H1 (cell line): ENCODE measurements around the gene RAB3GAP2. TPM values are rescaled to one million over a fixed set of nuclear protein-coding genes. Genes with fewer than 3 reads are reported as not detected.

Experiments
- CTCF ChIA-PET: fragments of 300-600 bp; sonication (Branson Sonifier 250); formaldehyde crosslinking; loops from one replicate; lab custom pipeline; 2021; ENCODE audit not compliant: partially characterized antibody; lab: Charles Lee
- POLR2A ChIA-PET: fragments of 300-600 bp; sonication (Branson Sonifier 250); formaldehyde crosslinking; loops from one replicate; lab custom pipeline; 2021; ENCODE audit warnings: inconsistent platforms; ENCODE audit not compliant: partially characterized antibody; lab: Charles Lee
- DNase-seq, 2 experiments: peaks; one replicate each; pipeline versions ENCODE4 v3.0.0 to v3.0.0-alpha.2; 2010 to 2022; ENCODE audit warnings: low spot score in 2 of 2, low read depth in 1 of 2, mixed read lengths in 1 of 2
- FAIRE-seq: peaks from 2 replicates; lab custom pipeline; 2011; peaks lifted over from hg19 to GRCh38; lab: Jason Lieb, UNC
- H2AFZ ChIP-seq: 2 replicates; pipeline ENCODE4 v1.8.1; 2012; ENCODE audit warnings: low read length, inconsistent platforms
- H2AK5ac ChIP-seq: 2 replicates; pipeline ENCODE4 v1.6.1; 2013; ENCODE audit warnings: low read depth, low read length
- H2BK120ac ChIP-seq: replicated peaks from 2 replicates; pipeline ENCODE3; 2013; ENCODE audit warnings: low read depth, low read length, inconsistent platforms
- H2BK12ac ChIP-seq: 2 replicates; pipeline ENCODE4 v1.6.1; 2013; ENCODE audit warnings: low read depth, low read length
- H2BK15ac ChIP-seq: 2 replicates; pipeline ENCODE4 v1.6.1; 2013; ENCODE audit warnings: low read length
- H2BK20ac ChIP-seq: 2 replicates; pipeline ENCODE4 v1.6.1; 2013; ENCODE audit warnings: low read length
- H2BK5ac ChIP-seq: 2 replicates; pipeline ENCODE4 v1.6.1; 2013; ENCODE audit warnings: low read depth, low read length
- H3K14ac ChIP-seq: 2 replicates; pipeline ENCODE4 v1.6.1; 2013; ENCODE audit warnings: inconsistent platforms; ENCODE audit not compliant: insufficient read length
- H3K18ac ChIP-seq: 2 replicates; pipeline ENCODE4 v1.6.1; 2013; ENCODE audit warnings: low read length; ENCODE audit errors: extremely low read depth
- H3K23ac ChIP-seq: 2 replicates; pipeline ENCODE4 v1.6.1; 2013; ENCODE audit warnings: inconsistent platforms; ENCODE audit not compliant: insufficient read length
- H3K23me2 ChIP-seq: 2 replicates; pipeline ENCODE4 v1.6.1; 2013; ENCODE audit warnings: low read depth, low read length
- H3K27ac ChIP-seq: 2 replicates; pipeline ENCODE4 v1.6.1; 2011; ENCODE audit warnings: low read depth, low read length, inconsistent platforms
- H3K27me3 ChIP-seq, 4 experiments: replicated peaks in 1 of 4; 1 replicate in 1 of 4; 2 replicates in 3 of 4; pipeline versions ENCODE4 v1.6.1 to v1.8.1; 2011 to 2013; ENCODE audit warnings: low read length in 3 of 4, mild to moderate bottlenecking in 3 of 4, inconsistent platforms in 2 of 4, mixed read lengths in 2 of 4, moderate library complexity in 1 of 4; ENCODE audit not compliant: control insufficient read depth in 3 of 4, insufficient read depth in 3 of 4; ENCODE audit errors: extremely low read depth in 1 of 4
- H3K36me3 ChIP-seq, 4 experiments: 2 replicates each; pipeline versions ENCODE4 v1.6.1 to v1.8.1; 2011 to 2013; ENCODE audit warnings: mild to moderate bottlenecking in 4 of 4, low read length in 3 of 4, moderate library complexity in 2 of 4, control low read depth in 1 of 4, inconsistent platforms in 1 of 4; ENCODE audit not compliant: insufficient read depth in 4 of 4, control insufficient read depth in 2 of 4
- H3K4ac ChIP-seq: replicated peaks from 2 replicates; pipeline ENCODE3; 2013; ENCODE audit warnings: low read length, low read depth, mixed read lengths, inconsistent platforms; ENCODE audit not compliant: insufficient read length
- H3K4me1 ChIP-seq, 4 experiments: replicated peaks in 1 of 4; 1 replicate in 1 of 4; 2 replicates in 3 of 4; pipeline versions ENCODE4 v1.6.1 to v1.8.1; 2011 to 2013; ENCODE audit warnings: low read length in 3 of 4, inconsistent platforms in 2 of 4, mixed read lengths in 1 of 4; ENCODE audit not compliant: insufficient read depth in 4 of 4, control insufficient read depth in 3 of 4
- H3K4me2 ChIP-seq, 2 experiments: 2 replicates each; pipeline versions ENCODE4 v1.6.1 to v1.8.1; 2011 to 2013; ENCODE audit warnings: low read depth in 2 of 2, low read length in 2 of 2, control low read depth in 1 of 2, inconsistent platforms in 1 of 2, mild to moderate bottlenecking in 1 of 2; ENCODE audit not compliant: insufficient read depth in 1 of 2
- H3K4me3 ChIP-seq, 4 experiments: fragments of 200-600, 300-600 bp in 1 of 4; sonication (generic), shearing (Covaris generic), sonication (Bioruptor Twin) in 1 of 4; 2 replicates each; pipeline versions ENCODE4 v1.5.1 to v1.8.1; 2011 to 2016; ENCODE audit warnings: low read length in 4 of 4, low read depth in 3 of 4, control low read depth in 2 of 4, inconsistent platforms in 2 of 4, mild to moderate bottlenecking in 2 of 4, mixed read lengths in 1 of 4, moderate library complexity in 1 of 4; ENCODE audit not compliant: insufficient read depth in 2 of 4; ENCODE audit errors: extremely low read depth in 1 of 4
- H3K56ac ChIP-seq: replicated peaks from 2 replicates; pipeline ENCODE3; 2013; ENCODE audit warnings: low read depth, mild to moderate bottlenecking, mixed read lengths, low read length, inconsistent platforms; ENCODE audit not compliant: insufficient read length
- H3K79me1 ChIP-seq: 2 replicates; pipeline ENCODE4 v1.6.1; 2013; ENCODE audit warnings: low read depth, low read length, control low read depth
- H3K79me2 ChIP-seq, 2 experiments: 2 replicates each; pipeline versions ENCODE4 v1.6.1 to v1.8.1; 2012 to 2013; ENCODE audit warnings: low read length in 2 of 2, mild to moderate bottlenecking in 2 of 2, inconsistent platforms in 1 of 2; ENCODE audit not compliant: insufficient read depth in 2 of 2, control insufficient read depth in 1 of 2
- H3K9ac ChIP-seq, 4 experiments: replicated peaks in 1 of 4; 1 replicate in 1 of 4; 2 replicates in 3 of 4; pipeline versions ENCODE4 v1.6.1 to v1.8.1; 2011 to 2013; ENCODE audit warnings: low read depth in 3 of 4, low read length in 3 of 4, control low read depth in 2 of 4, mild to moderate bottlenecking in 2 of 4, moderate library complexity in 2 of 4, inconsistent platforms in 1 of 4; ENCODE audit errors: extremely low read depth in 1 of 4
- H3K9me3 ChIP-seq, 2 experiments: 2 replicates each; pipeline versions ENCODE4 v1.6.1 to v1.8.1; 2012 to 2013; ENCODE audit warnings: mild to moderate bottlenecking in 2 of 2, moderate library complexity in 2 of 2, control low read depth in 1 of 2, inconsistent platforms in 1 of 2, low read depth in 1 of 2, low read length in 1 of 2, mixed read lengths in 1 of 2; ENCODE audit not compliant: insufficient read depth in 2 of 2
- H4K20me1 ChIP-seq, 2 experiments: replicated peaks in 1 of 2; 2 replicates each; pipeline versions ENCODE3 to v1.8.1; 2011 to 2013; ENCODE audit warnings: inconsistent platforms in 2 of 2, low read length in 2 of 2, mild to moderate bottlenecking in 1 of 2; ENCODE audit not compliant: insufficient read depth in 2 of 2, control insufficient read depth in 1 of 2
- H4K5ac ChIP-seq: 2 replicates; pipeline ENCODE4 v1.6.1; 2013; ENCODE audit warnings: low read length, low read depth, mixed read lengths, inconsistent platforms; ENCODE audit not compliant: insufficient read length
- H4K8ac ChIP-seq: 2 replicates; pipeline ENCODE4 v1.8.0; 2013; ENCODE audit warnings: mild to moderate bottlenecking, moderate library complexity, low read length, inconsistent platforms; ENCODE audit not compliant: insufficient read depth; ENCODE audit errors: extremely low read depth
- H4K91ac ChIP-seq: replicated peaks from 2 replicates; pipeline ENCODE3; 2013; ENCODE audit warnings: low read length, mixed read lengths, inconsistent platforms; ENCODE audit not compliant: insufficient read length
- CTCF ChIP-seq, 3 experiments: IDR thresholded peaks; 1 replicate in 2 of 3; 2 replicates in 1 of 3; pipeline versions ENCODE4 v1.5.1 to v1.6.1; 2011; ENCODE audit warnings: low read length in 3 of 3, mild to moderate bottlenecking in 3 of 3, inconsistent platforms in 2 of 3, low read depth in 1 of 3, moderate library complexity in 1 of 3; ENCODE audit not compliant: insufficient read depth in 1 of 3; ENCODE audit errors: control extremely low read depth in 1 of 3
- HDAC2 ChIP-seq, 2 experiments: fragments of 300-600 bp in 1 of 2; sonication (generic) in 1 of 2; IDR thresholded peaks; 2 replicates each; pipeline ENCODE4 v1.6.1; 2011 to 2012; ENCODE audit warnings: low read depth in 2 of 2, low read length in 2 of 2, mild to moderate bottlenecking in 2 of 2, moderate library complexity in 2 of 2, borderline replicate concordance in 1 of 2, inconsistent platforms in 1 of 2
- HDAC6 ChIP-seq: IDR thresholded peaks from one replicate; pipeline ENCODE4 v1.7.1; 2012; ENCODE audit warnings: low read depth, mild to moderate bottlenecking, inconsistent platforms, low read length, moderate library complexity
- JUN ChIP-seq: IDR thresholded peaks from 2 replicates; pipeline ENCODE4 v1.6.1; 2011; ENCODE audit warnings: low read depth, mild to moderate bottlenecking, improper control_type of control experiment, low read length
- POLR2A ChIP-seq, 2 experiments: IDR thresholded peaks; 1 replicate in 1 of 2; 2 replicates in 1 of 2; pipeline ENCODE4 v1.6.1; 2011; ENCODE audit warnings: low read depth in 2 of 2, low read length in 2 of 2, mild to moderate bottlenecking in 2 of 2; ENCODE audit errors: control extremely low read depth in 1 of 2
- SRF ChIP-seq: IDR thresholded peaks from 2 replicates; pipeline ENCODE4 v1.6.1; 2011; ENCODE audit warnings: mild to moderate bottlenecking, low read depth, low read length, moderate library complexity
- SUZ12 ChIP-seq: fragments of 200-600 bp; sonication (generic); IDR thresholded peaks from 2 replicates; pipeline ENCODE4 v1.6.1; 2012; ENCODE audit warnings: mild to moderate bottlenecking, inconsistent platforms, low read length, moderate library complexity, mixed read lengths
- TAF1 ChIP-seq: IDR thresholded peaks from 2 replicates; pipeline ENCODE4 v1.6.1; 2011; ENCODE audit warnings: mild to moderate bottlenecking, low read depth, low read length
- TAF7 ChIP-seq: optimal IDR thresholded peaks from 2 replicates; pipeline ENCODE3; 2011; ENCODE audit warnings: low read depth, mild to moderate bottlenecking, inconsistent platforms, low read length, moderate library complexity, borderline replicate concordance
- TEAD4 ChIP-seq: IDR thresholded peaks from 2 replicates; pipeline ENCODE4 v1.6.1; 2012; ENCODE audit warnings: low read depth, low read length, inconsistent platforms, mixed read lengths
- WGBS, 2 experiments: shearing (Covaris generic) in 1 of 2; methylation state at CpG; one replicate each; pipeline versions ENCODE4 v1.1.6 to v1.1.7; 2013 to 2015; ENCODE audit warnings: low lambda C conversion rate in 2 of 2, mixed read lengths in 2 of 2, inconsistent platforms in 1 of 2, low coverage in 1 of 2, missing lambda C conversion rate in 1 of 2; ENCODE audit not compliant: insufficient replicate concordance in 2 of 2, insufficient coverage in 1 of 2, insufficient read length in 1 of 2; ENCODE audit errors: extremely low coverage in 1 of 2, missing lambda C conversion rate in 1 of 2; 5-methylcytosine and 5-hydroxymethylcytosine counted together
- polyA plus RNA-seq, 7 experiments: library from polyadenylated mRNA; depleted of rRNA in 3 of 7; stranded (reverse) in 5 of 7; unstranded in 2 of 7; fragments of >200 nt in 5 of 7; fragments of 200-250 nt in 2 of 7; gene quantifications; 1 replicate in 5 of 7; 2 replicates in 1 of 7; 4 replicates in 1 of 7; pipeline versions ENCODE4 v1.2.1 to v1.2.3, GENCODE V29; 2011 to 2013; ENCODE audit warnings: missing spikeins in 2 of 7, mixed read lengths in 2 of 7
- total RNA-seq: library from RNA; stranded (reverse); fragmentation: NEBNext Ultra II Directional; extraction: Animal tissue kit (Norgen Biotek cat#: 25700); gene quantifications from 2 replicates; pipeline ENCODE4 v1.2.1, GENCODE V29; 2021

The RAB3GAP2 gene
- total and polyA plus RNA-seq, 2 of the 8 experiments (the other 6 are each of a cell fraction or from before 2014, with no cell fraction given): 19.7 to 52.7 TPM

- no peak overlapping the region for H2BK15ac ChIP-seq
- ChIA-PET POLR2A (interaction anchor here (0.9 kb wide), 1 partner anchor 12 kb away, joined by 3 read pairs; no protein-coding TSS in a partner anchor), CTCF (interaction anchor here (1.1 to 2.5 kb wide), 5 partner anchors 19 to 152 kb away, joined by 3 to 11 read pairs (median 5); no protein-coding TSS in a partner anchor)
- no peak overlapping the region for H3K4ac ChIP-seq
- no peak overlapping the region for H3K4me2 ChIP-seq
- no peak overlapping the region for H2AK5ac ChIP-seq
- no peaks in the 10 kb centered on the region for H4K20me1 ChIP-seq
- H3K14ac ChIP-seq: no peak overlapping the region
- no peaks in the 10 kb centered on the region for H3K27me3 ChIP-seq
- H3K9me3 ChIP-seq: no peaks in the 10 kb centered on the region
- 97% methylated on average over 5 of the region's 5 CpGs; no CpG with 5 or more reads in 1 of the 2 experiments for WGBS, 2 experiments
- no peaks in the 10 kb centered on the region for H3K4me1 ChIP-seq
- H2BK12ac ChIP-seq: no peak overlapping the region
- no peak overlapping the region for H2AFZ ChIP-seq
- no peak overlapping the region for H3K4me3 ChIP-seq
- no peak for FAIRE-seq
- no peak for DNase-seq
- H3K23ac ChIP-seq: no peak overlapping the region
- no peak overlapping the region for H2BK20ac ChIP-seq
- H2BK120ac ChIP-seq: no peak overlapping the region
- no peak overlapping the region for H3K9ac ChIP-seq
- H3K18ac ChIP-seq: no peak overlapping the region
- H4K5ac ChIP-seq: no peak overlapping the region
- no peaks in the 10 kb centered on the region for H3K79me2 ChIP-seq
- H3K27ac ChIP-seq: no peak overlapping the region
- H3K23me2 ChIP-seq: no peaks in the 10 kb centered on the region
- H4K8ac ChIP-seq: no peak overlapping the region
- H4K91ac ChIP-seq: no peak overlapping the region
- no peaks in the 10 kb centered on the region for H3K79me1 ChIP-seq
- H3K36me3 ChIP-seq: peaks cover 0 to 37% (median 19%) of the 10 kb centered on the region in 4 experiments; a peak in 4 of 8 replicates
- H2BK5ac ChIP-seq: no peak overlapping the region
- no peak overlapping the region for H3K56ac ChIP-seq
- TF ChIP-seq SUZ12 (no peak), CTCF (IDR thresholded peaks at IDR 0.05; ENCODE audit: control extremely low read depth in 1 of 3, insufficient read depth in 1 of 3, low read depth in 1 of 3, low read length in 3 of 3) (no peak), HDAC6 (no peak), HDAC2 (IDR thresholded peaks at IDR 0.05; ENCODE audit: borderline replicate concordance in 1 of 2, low read depth in 2 of 2, low read length in 2 of 2) (no peak), TEAD4 (no peak), JUN (no peak), POLR2A (IDR thresholded peaks at IDR 0.05; ENCODE audit: control extremely low read depth in 1 of 2, low read depth in 2 of 2, low read length in 2 of 2) (no peak), SRF (no peak), TAF1 (no peak), TAF7 (no peak)
Measured at GRCh38 chr1:220144051-220144450, 128.2 kb downstream of the RAB3GAP2 start.
